BE2C (cell line): ENCODE data around the gene TMEM184A.

ENCODE experiments used
- DNase-seq: peaks from one replicate; pipeline ENCODE4 v3.0.0-alpha.2; 2020
- H3K27me3 ChIP-seq: fragments of 250-450 bp; sonication (Bioruptor Pico); 2 replicates; pipeline ENCODE4 v1.5.1; 2020; ENCODE audit warnings: mild to moderate bottlenecking
- H3K36me3 ChIP-seq: fragments of 250-450 bp; sonication (Bioruptor Pico); 2 replicates; pipeline ENCODE4 v1.5.1; 2020; ENCODE audit warnings: mild to moderate bottlenecking
- H3K4me1 ChIP-seq: fragments of 250-450 bp; sonication (Bioruptor Pico); 2 replicates; pipeline ENCODE4 v1.5.1; 2020
- H3K4me3 ChIP-seq: 2 replicates; pipeline ENCODE4 v1.5.1; 2011; ENCODE audit warnings: low read depth, low read length
- H3K9me3 ChIP-seq: fragments of 250-450 bp; sonication (Bioruptor Pico); 2 replicates; pipeline ENCODE4 v1.5.1; 2020
- CTCF ChIP-seq: IDR thresholded peaks from 2 replicates; pipeline ENCODE4 v1.5.1; 2012; ENCODE audit warnings: mild to moderate bottlenecking, low read depth, low read length

TMEM184A gene

GRCh38 chr7:1580422-1581030 lies 24.5 kb upstream of the TMEM184A start:
- Histone ChIP-seq H3K9me3 (no peaks in the 10 kb centered on the region), H3K36me3 (no peaks in the 10 kb centered on the region), H3K4me3 (no peak overlapping the region), H3K27me3 (no peaks in the 10 kb centered on the region), H3K4me1 (no peaks in the 10 kb centered on the region)
- DNase-seq, result no peak
- TF ChIP-seq CTCF, result no peak

- peak; percentile 87 for TF ChIP-seq CTCF
- Histone ChIP-seq H3K9me3 (no peaks in the 10 kb centered on the region), H3K27me3 (no peaks in the 10 kb centered on the region), H3K4me3 (no peak overlapping the region), H3K4me1 (no peaks in the 10 kb centered on the region), H3K36me3 (no peaks in the 10 kb centered on the region)
- DNase-seq, result peak; percentile 78
Measured at GRCh38 chr7:1579481-1580421, 23.7 kb upstream of the TMEM184A start.

GRCh38 chr7:1578513-1578912 lies 22.5 kb upstream of the TMEM184A start:
- H3K9me3 ChIP-seq, result no peaks in the 10 kb centered on the region
- no peak for DNase-seq
- H3K27me3 ChIP-seq, result no peaks in the 10 kb centered on the region
- H3K4me3 ChIP-seq, result no peak overlapping the region
- H3K4me1 ChIP-seq, result no peaks in the 10 kb centered on the region
- no peaks in the 10 kb centered on the region for H3K36me3 ChIP-seq
- no peak for TF ChIP-seq CTCF

- Histone ChIP-seq H3K9me3 (no peaks in the 10 kb centered on the region), H3K27me3 (no peaks in the 10 kb centered on the region), H3K4me3 (no peak overlapping the region), H3K4me1 (no peaks in the 10 kb centered on the region), H3K36me3 (no peaks in the 10 kb centered on the region)
- DNase-seq, result no peak
- no peak for TF ChIP-seq CTCF
Measured at GRCh38 chr7:1576521-1577253, 20.7 kb upstream of the TMEM184A start.

GRCh38 chr7:1575809-1576208 lies 19.8 kb upstream of the TMEM184A start:
- H3K27me3 ChIP-seq, result no peaks in the 10 kb centered on the region
- no peak for DNase-seq
- H3K4me3 ChIP-seq, result no peak overlapping the region
- H3K9me3 ChIP-seq, result no peaks in the 10 kb centered on the region
- no peaks in the 10 kb centered on the region for H3K4me1 ChIP-seq
- no peaks in the 10 kb centered on the region for H3K36me3 ChIP-seq
- no peak for TF ChIP-seq CTCF
